ENCODE data around the gene OSM. TPM values are rescaled to one million over a fixed set of nuclear protein-coding genes. Genes with fewer than 3 reads are reported as not detected.

The OSM gene
- total and polyA plus RNA-seq, 2 donors (not counting 3 experiments of a cell fraction or from before 2014, with no cell fraction given) = not detected

DNA sequence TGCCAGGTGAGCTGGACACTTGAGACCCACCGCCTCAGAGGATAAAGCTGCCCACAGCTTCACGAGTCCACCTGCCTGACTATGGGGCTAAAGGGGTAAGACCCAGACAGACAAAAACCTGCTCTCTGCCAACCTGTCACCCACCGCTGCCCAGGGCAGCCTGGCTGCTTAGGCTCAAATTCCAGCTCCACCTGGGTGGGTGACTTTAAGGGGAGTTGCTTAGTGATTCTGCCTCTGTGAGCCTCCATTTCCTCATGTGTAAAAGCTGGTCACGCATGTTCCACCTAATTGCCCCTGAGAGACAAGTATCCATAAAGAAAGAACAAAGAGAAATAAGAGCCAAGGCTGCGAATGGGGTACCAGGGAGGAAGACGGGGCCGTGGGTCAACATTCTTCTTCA, 26.4 kb upstream of the OSM start:
- Histone ChIP-seq H3K27me3 (ENCODE audit: control insufficient read depth in 2 of 2, insufficient read depth in 2 of 2, low read length in 2 of 2) (no peaks in the 10 kb centered on the region), H3K27ac (ENCODE audit: insufficient read depth, low read depth, low read length) (no peak overlapping the region), H3K36me3 (ENCODE audit: control insufficient read depth in 2 of 2, extremely low read depth in 1 of 2, insufficient read depth in 2 of 2, low read length in 2 of 2) (peaks cover 0 to 24% of the 10 kb centered on the region in 2 experiments), H3K9me1 (replicated peaks; ENCODE audit: control insufficient read depth, extremely low read depth, insufficient read depth, low read length) (no peaks in the 10 kb centered on the region), H3K4me2 (ENCODE audit: insufficient read depth, low read length) (no peak overlapping the region), H3K9me3 (replicated peaks; ENCODE audit: control insufficient read depth, insufficient read depth, low read length) (no peaks in the 10 kb centered on the region), H2AFZ (ENCODE audit: low read depth, low read length) (no peak overlapping the region), H3K9ac (replicated peaks; ENCODE audit: extremely low read depth, insufficient read depth, low read length) (no peak overlapping the region), H4K20me1 (replicated peaks; ENCODE audit: control insufficient read depth, extremely low read depth, insufficient read depth, low read length) (no peaks in the 10 kb centered on the region), H3K4me3 (replicated peaks in 1 of 3; ENCODE audit: insufficient read depth in 1 of 3, low read depth in 1 of 3, low read length in 3 of 3) (no peak overlapping the region), H3K79me2 (ENCODE audit: control insufficient read depth, insufficient read depth, low read length) (no peaks in the 10 kb centered on the region), H3K4me1 (ENCODE audit: control insufficient read depth, extremely low read depth, insufficient read depth, low read length) (peaks cover 28% of the 10 kb centered on the region)
- CTCF ChIA-PET = interaction anchor here (1.0 kb wide), 1 partner anchor 94 kb away, joined by 4 read pairs; the partner anchor contains the start of gene RNF215
- FAIRE-seq (no peak), DNase-seq (ENCODE audit: low read depth, low spot score) (no peak)
- intact Hi-C loops (cut with micrococcal nuclease) (no loop called here), dilution Hi-C loops (cut with MboI; ENCODE audit: extremely low pct_ligation_motif_present, low sequenced_read_pairs) (no loop called here)
- POLR2A ChIA-PET = no interaction called here
- TF ChIP-seq EZH2 (IDR thresholded peaks at IDR 0.05; ENCODE audit: borderline replicate concordance, low read depth, low read length, severe bottlenecking) = no peak
- no peak for TF ChIP-seq POLR2AphosphoS5 (IDR thresholded peaks at IDR 0.05; ENCODE audit: insufficient read depth, low read depth, low read length)
- TF ChIP-seq, protein P1, sequence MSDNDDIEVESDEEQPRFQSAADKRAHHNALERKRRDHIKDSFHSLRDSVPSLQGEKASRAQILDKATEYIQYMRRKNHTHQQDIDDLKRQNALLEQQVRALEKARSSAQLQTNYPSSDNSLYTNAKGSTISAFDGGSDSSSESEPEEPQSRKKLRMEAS (IDR thresholded peaks at IDR 0.05; ENCODE audit: insufficient read depth, insufficient read length) = no peak
- TF ChIP-seq, protein P2, sequence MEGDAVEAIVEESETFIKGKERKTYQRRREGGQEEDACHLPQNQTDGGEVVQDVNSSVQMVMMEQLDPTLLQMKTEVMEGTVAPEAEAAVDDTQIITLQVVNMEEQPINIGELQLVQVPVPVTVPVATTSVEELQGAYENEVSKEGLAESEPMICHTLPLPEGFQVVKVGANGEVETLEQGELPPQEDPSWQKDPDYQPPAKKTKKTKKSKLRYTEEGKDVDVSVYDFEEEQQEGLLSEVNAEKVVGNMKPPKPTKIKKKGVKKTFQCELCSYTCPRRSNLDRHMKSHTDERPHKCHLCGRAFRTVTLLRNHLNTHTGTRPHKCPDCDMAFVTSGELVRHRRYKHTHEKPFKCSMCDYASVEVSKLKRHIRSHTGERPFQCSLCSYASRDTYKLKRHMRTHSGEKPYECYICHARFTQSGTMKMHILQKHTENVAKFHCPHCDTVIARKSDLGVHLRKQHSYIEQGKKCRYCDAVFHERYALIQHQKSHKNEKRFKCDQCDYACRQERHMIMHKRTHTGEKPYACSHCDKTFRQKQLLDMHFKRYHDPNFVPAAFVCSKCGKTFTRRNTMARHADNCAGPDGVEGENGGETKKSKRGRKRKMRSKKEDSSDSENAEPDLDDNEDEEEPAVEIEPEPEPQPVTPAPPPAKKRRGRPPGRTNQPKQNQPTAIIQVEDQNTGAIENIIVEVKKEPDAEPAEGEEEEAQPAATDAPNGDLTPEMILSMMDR (IDR thresholded peaks at IDR 0.05; ENCODE audit: extremely low read depth in 1 of 2, insufficient read depth in 1 of 2, low read depth in 1 of 2, low read length in 2 of 2) = no peak
- TF ChIP-seq JUN (IDR thresholded peaks at IDR 0.05; ENCODE audit: borderline replicate concordance, insufficient read depth, insufficient read length, low read depth) = no peak
- no peak for TF ChIP-seq POLR2A (IDR thresholded peaks at IDR 0.05; ENCODE audit: low read depth, low read length)
- no peak for TF ChIP-seq MYC (IDR thresholded peaks at IDR 0.05; ENCODE audit: low read depth, low read length)
- BruUV-seq (replicated peaks) = no TSS peak

Data from endothelial cell of umbilical vein (primary cell).